Myocyte (in vitro differentiated cells): ENCODE results near the gene OST4. TPM values are rescaled to one million over a fixed set of nuclear protein-coding genes. Genes with fewer than 3 reads are reported as not detected.

ENCODE experiments used
- DNase-seq: peaks from one replicate; pipeline ENCODE4 v3.0.0-alpha.2; 2012; ENCODE audit warnings: low read depth
- total RNA-seq: library from RNA; depleted of rRNA; stranded (reverse); fragments of >200 nt; gene quantifications from 2 replicates; pipeline ENCODE4 v1.2.3, GENCODE V29; 2014

OST4 gene
- total RNA-seq, 1 donor from 2014 or later: 316 TPM

DNA sequence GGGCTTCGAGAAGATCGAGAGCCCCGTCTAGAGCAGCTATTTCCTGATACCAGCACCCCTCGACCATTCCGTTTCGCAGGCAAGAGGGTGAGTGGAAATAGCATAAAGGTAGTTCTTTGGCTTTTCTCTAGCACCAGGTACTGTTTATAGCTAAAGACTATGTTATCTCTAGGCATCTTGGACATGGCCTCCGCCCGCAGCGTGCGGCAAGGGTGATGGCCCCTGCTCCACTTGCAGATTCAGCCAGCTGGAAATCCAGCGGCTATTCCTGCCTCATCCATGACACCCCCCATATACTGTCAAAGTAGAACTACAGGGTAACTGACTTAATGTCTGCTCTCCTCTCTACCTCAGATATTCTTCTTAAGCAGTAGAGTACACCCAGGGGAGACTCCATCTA is 16.7 kb downstream of the OST4 start:
- DNase-seq: no peak

DNA sequence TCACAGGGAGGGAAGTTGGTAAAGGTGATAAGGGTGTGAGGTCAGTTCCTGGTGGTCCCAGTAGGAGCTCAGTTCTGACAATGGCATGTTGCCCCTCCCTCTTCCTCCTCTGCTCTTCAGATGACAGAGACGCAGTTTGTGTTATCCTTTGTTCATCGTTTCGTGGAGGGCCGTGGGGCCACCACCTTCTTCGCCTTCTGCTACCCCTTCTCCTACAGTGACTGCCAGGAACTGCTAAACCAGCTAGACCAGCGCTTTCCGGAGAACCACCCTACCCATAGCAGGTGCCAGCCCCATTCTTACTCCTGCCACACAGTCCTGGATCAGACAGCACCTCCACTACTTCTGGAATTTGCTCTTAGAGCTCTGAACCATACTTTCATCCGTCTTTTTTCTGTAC is 17.7 kb downstream of the OST4 start:
- DNase-seq: no peak

DNA sequence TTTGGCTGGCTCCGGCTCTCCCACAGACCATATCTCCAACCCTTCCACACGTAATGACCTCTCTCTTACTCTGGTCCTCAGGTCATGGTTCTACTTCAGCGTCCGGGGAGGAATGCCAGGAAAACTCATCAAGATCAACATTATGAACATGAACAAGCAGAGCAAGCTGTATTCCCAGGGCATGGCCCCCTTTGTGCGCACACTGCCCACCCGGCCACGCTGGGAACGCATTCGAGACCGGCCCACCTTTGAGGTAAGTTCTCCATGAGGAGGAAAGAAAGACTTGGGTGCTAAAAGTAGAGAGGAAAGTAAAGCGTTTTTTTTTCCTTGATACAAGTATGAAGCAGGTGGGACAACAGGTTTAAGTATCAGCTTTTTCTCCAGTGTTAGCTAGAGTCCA is 18.1 kb downstream of the OST4 start:
- DNase-seq: no peak

DNA sequence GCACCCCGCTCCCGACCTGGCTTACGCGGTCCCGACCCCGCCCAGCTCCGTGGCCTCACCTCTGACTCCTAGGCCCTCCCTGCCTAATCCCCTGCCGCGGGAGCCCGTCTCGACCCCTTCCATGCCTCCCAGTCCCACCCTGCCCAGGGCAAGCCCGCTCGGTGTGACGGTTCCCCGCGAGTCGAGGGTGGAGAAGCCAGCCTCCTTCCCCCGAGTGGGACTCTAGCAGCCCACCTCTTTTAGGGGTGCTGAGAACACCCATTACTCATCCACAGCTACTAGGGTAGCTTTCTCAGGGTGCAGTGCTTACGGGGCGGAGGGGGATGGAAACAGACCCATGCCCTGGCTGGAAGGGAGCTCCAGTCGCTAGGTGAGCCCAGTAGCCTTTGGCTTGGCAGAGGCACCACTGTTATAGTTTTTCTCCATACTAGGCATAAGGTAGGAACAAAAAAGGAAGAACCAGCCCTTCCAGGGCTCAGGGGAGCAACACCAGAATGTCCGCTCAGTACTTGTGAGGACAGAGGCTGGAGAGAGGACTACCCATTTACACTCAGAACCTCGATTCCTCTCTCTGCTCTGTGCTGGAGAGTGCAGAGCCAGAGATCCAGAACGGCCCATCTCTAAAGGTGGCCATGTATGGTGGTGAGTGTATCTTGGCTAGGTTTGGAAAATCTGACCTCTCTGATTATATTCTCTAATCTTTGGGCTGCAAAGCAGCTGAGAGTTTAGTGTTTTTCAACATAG is 19.4 kb downstream of the OST4 start:
- peak; percentile 8 for DNase-seq

DNA sequence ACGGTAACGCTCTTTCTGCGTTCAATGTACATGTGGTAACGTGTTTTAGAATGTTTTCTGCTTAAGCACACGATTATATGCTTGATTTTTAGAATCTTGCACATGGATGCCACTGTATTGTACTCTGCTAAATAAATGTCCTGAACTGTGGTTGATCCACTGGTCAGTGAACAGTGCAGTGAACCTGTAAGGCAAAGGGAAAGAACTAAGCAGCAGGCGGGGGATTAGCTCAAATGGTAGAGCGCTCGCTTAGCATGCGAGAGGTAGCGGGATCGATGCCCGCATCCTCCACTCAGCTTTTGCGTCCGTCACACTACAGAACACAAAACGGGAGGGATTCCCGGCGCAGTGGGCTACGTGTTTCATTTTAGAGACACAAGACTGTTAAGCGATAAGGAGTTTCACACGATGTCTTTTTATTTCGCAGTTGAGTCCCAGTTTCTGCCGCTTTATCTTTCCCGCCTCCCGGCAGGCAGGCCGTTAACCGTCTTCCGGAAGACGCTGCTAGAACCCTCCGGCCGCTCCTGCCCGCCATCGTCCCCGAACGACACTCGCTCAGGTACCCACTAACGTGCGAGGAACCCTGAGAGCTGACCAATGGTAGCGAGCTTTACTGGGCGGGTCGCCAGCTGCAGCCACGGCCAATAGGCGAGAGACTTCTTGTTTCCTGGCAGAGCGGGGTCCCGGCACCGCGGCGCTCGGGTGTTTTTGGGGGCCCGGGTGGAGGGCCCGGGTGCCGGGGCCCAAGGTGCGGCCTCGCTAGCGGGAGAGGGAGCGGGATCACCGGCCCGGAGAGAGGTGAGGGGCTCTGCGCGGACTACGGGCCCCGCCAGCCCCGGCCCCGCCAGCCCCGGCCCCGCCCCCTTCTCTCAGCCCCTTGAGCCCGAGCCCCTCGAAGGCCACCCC is 20.2 kb downstream of the OST4 start, which contains the start of gene AGBL5:
AGBL5 (plus strand) TSS at position 673 of the 906 bp plus-strand sequence. CDS start 1,291 bp downstream, outside the sequence.
- DNase-seq: peak; percentile 92

DNA sequence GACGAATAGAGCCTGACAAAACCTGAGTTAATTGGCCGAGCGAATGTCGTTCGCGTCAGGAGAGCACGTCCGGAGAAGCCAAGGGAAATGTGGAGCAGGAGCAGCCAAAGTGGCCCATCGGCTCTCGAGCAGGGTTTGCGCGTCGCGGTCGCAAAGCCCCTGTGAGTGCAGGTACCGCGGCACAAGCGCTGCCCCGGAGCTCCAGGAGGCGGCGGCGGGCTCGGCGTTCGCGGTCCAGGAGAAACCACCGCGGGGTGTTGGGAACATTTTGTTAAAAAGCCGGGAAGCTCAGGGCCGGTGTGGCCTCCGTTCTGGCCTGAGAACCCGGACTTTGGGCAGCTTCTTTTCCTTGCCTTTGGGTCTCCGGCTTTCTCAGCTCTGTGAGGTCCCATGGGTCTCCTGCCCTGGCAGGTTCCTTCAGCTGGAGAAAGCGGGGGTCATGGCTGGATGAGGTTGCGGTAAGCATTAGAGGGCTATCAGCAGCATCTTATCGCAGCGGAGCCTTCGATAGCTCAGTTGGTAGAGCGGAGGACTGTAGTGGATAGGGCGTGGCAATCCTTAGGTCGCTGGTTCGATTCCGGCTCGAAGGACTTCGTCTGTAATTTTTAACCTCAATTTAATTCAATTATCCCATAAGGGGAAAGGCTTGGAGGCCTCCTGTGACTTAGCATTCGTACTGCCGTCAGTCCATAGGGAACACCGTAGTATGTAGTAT is 21.0 kb downstream of the OST4 start:
- DNase-seq: no peak

DNA sequence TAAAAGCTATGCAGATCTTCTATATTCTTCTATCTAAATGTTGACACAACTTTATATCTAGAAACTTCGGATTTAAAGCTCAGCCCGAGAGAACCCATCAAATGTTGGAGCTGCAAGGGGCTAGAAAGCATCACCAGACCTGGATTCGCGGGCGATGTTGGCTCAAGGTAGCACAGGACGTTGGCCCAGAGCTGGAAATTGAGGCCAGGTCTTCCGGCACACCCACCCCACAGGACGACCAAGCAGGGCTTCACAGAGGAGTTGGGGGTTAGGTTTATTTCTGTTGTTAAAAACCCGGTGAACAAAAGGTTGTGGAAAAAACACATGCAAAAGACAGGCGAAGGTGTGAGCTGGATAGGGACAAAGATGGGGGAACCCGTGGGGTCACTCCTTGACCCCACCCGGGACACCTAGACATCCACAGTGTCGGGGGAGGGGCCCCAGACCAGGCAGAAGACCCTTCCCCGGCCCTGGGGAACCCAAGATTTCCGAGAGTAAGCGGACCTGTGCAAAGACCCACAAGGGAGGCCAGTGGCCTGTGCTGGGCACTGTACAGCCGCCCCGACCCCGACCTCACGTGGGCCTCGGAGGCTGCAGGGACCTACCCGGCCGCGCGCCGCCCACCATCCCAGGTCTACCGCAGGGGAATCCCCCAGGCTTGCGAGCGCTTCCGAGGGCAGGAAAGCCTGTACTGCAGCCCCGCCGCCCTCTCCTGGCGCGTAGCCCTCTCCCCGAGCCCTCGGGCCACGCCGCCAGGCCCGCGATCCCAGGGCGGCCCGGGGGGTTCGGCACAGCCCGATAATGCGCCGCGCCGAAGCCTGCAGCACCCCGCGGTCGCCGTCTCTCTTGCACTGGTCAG is 21.8 kb downstream of the OST4 start:
- no peak for DNase-seq

DNA sequence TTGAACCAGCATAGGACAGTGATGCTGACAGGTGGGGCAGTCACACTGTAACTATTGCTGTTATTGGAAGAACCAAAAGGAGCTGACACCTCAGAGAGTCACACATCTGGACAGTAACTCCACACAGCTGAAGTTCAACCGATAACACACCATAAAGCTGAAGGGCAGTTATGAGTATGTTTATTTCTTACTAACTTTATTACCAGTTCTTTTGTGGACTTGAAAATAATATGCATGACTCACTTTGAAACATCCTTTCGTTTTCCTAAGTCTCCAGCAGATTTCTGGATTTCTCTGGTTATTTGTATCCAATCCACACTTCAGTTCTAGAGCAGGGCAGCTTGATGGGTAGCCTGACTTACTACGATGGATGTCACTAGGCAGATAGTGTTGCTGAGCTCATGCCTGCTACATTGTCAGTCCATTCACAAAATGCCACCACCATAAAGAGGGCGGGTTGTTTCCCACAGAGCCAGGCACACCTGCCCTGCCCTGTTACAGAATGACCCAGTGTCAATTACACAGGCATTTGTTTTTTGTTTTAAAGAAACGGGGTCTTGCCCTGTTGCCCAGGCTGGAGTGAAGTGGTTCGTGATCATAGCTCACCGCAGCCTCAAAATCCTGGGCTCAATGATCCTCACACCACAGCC is 28.3 kb downstream of the OST4 start:
- no peak for DNase-seq

DNA sequence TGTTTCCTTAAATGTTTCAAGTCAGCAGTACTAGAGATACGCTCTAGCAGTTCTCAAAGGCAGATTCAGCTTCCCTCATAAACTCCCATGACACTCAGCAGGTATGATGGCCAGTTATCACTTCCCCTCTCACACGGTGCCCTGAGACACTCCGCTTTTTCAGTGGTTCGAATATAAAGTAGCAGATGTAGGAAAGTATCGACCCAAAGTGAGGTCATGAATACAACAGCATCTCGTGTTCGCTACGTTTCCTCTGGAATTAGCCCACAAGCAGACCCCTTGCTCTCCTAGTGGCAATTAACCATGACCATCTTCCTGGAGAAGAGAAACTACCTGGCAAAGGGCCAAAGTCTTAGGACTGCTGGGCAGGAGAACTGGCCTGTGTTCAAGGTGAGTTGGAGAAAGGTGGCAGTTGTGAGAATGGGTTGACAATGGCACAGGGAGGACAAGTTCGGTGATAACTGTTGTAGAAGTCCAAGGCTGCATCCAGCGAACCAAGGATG is 29.2 kb downstream of the OST4 start:
- no peak for DNase-seq

DNA sequence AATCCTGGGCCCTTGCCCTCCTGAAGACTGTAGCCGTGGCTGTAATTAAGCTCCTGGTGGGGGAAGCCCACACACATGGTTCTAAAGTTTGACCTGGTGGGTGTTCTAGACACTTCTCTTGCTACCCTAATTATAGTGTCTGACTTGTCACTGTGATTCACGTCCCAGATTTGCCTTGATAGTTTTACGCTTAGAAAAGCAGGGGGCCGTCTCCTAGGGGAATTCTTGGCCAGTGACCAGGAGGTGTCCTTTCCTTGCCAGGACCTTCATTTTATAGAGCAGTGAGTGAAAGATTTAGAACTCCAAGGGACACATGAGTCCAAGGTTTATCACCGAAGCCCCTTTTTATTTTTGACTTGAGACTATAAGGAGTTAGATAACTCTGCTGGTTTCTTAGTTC is 29.7 kb downstream of the OST4 start:
- peak; percentile 62 for DNase-seq

DNA sequence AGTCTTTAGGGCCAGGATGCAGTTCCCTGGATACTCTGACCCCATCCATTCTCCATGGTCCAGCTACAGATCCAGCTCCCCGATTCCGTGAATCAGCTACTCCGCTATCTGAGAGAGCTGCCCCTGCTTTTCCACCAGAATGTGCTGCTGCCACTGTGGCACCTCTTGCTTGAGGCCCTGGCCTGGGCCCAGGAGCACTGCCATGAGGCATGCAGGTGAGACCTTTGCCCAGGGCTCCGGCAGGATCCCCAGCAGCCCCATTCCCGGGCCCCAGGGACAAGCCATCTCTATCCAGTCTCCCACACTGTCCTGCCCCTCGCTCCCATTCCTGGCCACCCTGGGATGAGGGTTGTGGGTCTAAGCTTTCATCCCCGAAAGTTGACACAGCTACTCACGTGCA is 31.2 kb downstream of the OST4 start:
- DNase-seq: no peak

DNA sequence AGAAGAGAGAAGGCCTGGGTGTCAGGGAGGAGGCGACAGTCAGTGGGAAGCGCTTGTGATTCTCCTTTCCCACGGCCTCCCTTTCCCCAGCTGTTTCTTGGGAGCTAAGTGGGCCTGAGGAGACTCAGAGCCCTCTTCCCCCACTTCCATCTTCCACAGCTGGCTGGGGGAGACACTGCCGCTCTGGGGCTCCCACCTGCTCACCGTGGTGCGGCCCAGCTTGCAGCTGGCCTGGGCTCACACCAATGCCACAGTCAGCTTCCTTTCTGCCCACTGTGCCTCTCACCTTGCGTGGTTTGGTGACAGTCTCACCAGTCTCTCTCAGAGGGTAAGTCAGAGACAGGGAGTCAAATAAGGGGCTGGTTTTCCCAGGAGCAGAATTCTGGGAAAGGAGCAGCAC is 31.6 kb downstream of the OST4 start:
- no peak for DNase-seq

DNA sequence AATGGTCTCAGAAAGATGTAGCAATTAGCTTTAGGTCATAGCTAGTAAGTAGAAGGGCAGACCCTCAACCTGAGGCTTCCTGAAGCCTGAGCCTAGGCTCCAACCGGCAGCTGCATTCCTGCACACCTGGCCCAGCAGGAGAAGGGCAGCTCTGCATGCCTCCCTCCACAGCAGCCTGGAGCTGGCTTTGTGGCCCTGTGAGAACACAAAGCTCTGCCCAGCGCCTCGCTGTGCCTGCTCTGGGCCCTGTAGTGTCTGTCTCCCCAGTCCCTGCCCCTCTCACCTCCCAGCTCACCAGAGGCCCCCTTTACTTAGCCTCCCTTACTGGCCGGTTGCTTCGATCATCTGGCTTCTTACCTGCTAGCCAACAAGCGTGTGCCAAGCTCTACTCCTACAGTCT is 32.0 kb downstream of the OST4 start:
- DNase-seq: no peak

DNA sequence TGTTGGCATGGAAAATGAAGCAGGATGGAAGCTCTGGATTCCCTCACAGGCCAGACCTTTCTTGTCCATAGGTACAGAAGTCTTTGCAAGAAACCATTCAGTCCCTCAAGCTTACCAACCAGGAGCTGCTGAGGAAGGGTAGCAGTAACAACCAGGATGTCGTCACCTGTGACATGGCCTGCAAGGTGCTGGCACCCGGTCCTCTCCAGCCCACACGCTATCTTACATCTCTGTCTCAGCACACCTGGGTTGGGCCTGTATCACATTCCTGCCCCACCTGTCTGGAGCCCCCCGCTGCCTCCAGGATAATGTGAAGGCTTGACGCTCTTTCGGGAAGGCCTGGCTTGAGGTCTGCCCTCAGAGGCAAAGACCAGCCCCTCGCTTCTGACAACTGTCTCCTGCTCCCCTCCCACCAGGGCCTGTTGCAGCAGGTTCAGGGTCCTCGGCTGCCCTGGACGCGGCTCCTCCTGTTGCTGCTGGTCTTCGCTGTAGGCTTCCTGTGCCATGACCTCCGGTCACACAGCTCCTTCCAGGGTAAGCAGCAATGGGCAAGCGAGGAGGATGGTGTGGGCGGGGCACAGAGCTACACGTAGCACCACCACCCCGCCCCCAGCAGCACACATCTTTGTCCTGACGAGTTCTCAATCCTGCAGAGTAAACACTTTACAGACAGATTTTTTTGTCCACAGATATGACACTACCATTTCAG is 32.7 kb downstream of the OST4 start:
- DNase-seq: no peak

DNA sequence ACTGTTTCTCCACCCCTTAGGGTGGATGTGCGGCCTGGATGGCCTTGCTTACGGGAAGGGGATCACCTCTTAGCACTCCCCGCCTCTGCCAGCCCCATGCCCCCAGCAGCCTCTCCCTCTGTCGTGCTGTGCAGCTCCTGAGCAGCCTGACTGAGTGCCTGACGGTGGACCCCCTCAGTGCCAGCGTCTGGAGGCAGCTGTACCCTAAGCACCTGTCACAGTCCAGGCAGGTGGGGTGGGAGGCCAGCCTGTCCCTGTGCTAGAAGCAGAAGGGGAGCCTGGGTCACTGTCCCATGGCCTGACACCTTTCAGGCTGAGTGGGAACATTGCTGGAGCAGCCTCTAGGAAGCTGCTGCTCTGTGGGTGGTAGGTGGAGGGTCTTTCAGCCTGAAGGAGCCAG is 33.4 kb downstream of the OST4 start:
- no peak for DNase-seq

DNA sequence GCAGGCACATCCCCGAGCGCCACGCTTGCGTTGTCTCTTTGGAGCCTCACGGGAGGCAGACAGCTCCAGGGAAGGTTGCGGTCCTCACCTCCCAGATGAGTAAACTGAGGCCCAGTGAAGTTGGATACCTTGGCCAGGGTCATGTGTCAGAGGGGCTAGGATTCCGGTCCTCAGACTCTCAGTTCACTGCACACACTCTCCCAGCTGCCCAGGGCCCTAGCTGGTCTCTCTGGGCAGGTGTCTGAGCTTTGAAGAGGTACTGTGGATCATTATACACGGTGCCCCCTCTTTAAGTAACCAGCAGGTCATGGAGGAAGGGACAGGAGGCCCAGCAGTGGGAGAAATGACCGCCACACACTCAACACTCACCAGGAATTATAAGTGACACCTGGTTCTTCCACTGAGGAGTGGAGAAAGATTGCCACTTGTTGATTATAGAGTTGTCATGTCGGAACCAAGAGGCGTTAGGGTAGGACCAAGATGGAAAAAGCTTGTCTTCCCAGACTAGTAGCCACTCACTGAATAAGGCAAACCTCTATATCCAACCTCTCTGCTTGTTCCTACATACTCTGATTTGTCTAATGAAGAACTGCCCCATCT is 38.1 kb downstream of the OST4 start:
- no peak for DNase-seq

DNA sequence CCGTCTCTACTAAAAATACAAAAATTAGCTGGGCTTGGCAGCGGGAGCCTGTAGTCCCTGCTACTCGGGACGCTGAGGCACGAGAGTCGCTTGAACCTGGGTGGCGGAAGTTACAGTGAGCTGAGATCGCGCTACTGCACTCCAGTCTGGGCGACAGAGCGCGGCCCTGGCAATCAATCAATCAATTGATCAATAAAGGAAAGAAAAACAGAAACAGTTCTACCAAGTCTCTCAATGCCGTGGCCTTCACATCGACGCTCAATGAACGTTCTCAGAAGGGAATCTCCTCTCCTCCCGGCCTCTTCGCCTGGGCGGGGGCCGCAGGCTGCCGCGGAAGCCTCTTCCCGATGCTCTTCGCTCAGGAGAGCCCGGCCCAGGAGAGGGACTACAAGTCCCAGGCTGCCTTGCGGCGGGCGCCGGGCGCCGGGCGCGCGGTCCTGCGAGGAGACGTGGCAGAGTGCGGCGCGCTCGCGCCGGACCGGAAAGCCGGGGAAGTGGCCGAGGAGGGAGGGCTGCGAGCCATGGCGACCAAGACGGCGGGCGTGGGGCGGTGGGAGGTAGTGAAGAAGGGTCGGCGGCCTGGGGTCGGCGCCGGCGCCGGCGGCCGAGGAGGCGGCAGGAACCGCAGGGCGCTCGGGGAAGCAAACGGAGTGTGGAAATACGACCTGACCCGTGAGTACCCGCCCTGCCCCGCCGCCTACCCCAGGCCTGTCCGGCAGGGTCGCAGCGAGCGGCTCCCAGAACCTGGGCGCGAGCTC is 38.8 kb downstream of the OST4 start, which contains the start of gene TMEM214:
TMEM214 (plus strand) TSS at position 471 of the 758 bp plus-strand sequence; CDS start at position 522, 51 bp downstream.
- peak; percentile 88 for DNase-seq

DNA sequence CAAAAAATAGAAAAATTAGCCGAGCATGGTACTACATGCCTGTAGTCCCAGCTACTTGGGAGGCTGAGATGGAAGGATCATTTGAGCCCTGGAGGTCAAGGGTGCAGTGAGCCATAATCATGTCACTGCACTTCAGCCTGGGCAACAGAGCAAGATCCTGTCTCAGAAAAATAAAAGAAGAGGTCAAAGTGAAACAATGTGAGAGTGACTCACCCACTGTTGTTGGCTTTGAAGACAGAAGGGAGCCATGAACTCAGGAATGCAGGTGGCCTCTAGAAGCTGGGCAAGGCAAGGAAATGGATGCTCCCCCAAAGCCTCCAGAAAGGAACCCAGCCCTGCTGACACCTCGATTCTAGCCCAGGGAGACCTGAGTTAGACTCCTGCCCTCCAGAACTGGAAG is 42.4 kb downstream of the OST4 start:
- DNase-seq: no peak
